Cerebellar nuclear complex (tissue), 1 donor: ENCODE data around the gene KIAA0232.
"Not testable (repeated sequence)": the region's sequence is repeated elsewhere in the genome, so short reads cannot be mapped to it uniquely, and the experiment has no call there.

Experiments used
- DNase-seq, 2 experiments: peaks; one replicate each; lab custom pipeline; 2025; lab: John Stamatoyannopoulos, UW

The KIAA0232 gene

GRCh38 chr4:6811165-6811564 is 28.6 kb downstream of the KIAA0232 start:
- no peak for DNase-seq

GRCh38 chr4:6812766-6813165 is 30.2 kb downstream of the KIAA0232 start:
- no peak for DNase-seq

GRCh38 chr4:6813725-6814124 is 31.2 kb downstream of the KIAA0232 start:
- DNase-seq, result no peak

- DNase-seq, result no peak
These were observed 32.7 kb downstream of the KIAA0232 start for GRCh38 chr4:6815029-6815836.

GRCh38 chr4:6819295-6819694 is 36.8 kb downstream of the KIAA0232 start:
- no peak for DNase-seq

- DNase-seq, result no peak
These were observed 38.2 kb downstream of the KIAA0232 start for GRCh38 chr4:6820695-6821094.

GRCh38 chr4:6824071-6824470 is 41.5 kb downstream of the KIAA0232 start:
- no peak for DNase-seq

- no peak for DNase-seq
These were observed 42.4 kb downstream of the KIAA0232 start for GRCh38 chr4:6824772-6825402.

- no peak for DNase-seq
These were observed 42.9 kb downstream of the KIAA0232 start for GRCh38 chr4:6825403-6825802.

GRCh38 chr4:6826781-6827508 is 44.4 kb downstream of the KIAA0232 start:
- DNase-seq, result no peak

- no peak for DNase-seq
These were observed 46.6 kb downstream of the KIAA0232 start for GRCh38 chr4:6829086-6829485.

GRCh38 chr4:6834867-6835266 is 52.3 kb downstream of the KIAA0232 start:
- no peak for DNase-seq

- DNase-seq, result not testable (repeated sequence)
These were observed 53.1 kb downstream of the KIAA0232 start for GRCh38 chr4:6835616-6836015.

GRCh38 chr4:6837106-6837505 is 54.6 kb downstream of the KIAA0232 start:
- not testable (repeated sequence) for DNase-seq

GRCh38 chr4:6839579-6839978 is 57.1 kb downstream of the KIAA0232 start:
- DNase-seq, result no peak

GRCh38 chr4:6840062-6840976 is 57.8 kb downstream of the KIAA0232 start:
- no peak for DNase-seq

GRCh38 chr4:6845027-6845426 is 62.5 kb downstream of the KIAA0232 start:
- DNase-seq, result no peak

- DNase-seq, result no peak
These were observed 63.0 kb downstream of the KIAA0232 start for GRCh38 chr4:6845574-6845973.

GRCh38 chr4:6847178-6847577 is 64.7 kb downstream of the KIAA0232 start:
- no peak for DNase-seq

- DNase-seq, result no peak
These were observed 66.3 kb downstream of the KIAA0232 start for GRCh38 chr4:6848717-6849305.

GRCh38 chr4:6849691-6850090 is 67.2 kb downstream of the KIAA0232 start:
- DNase-seq, result no peak
